Right atrium auricular region (tissue), 2 donors: ENCODE data around the gene CDH3. TPM values are rescaled to one million over a fixed set of nuclear protein-coding genes. Genes with fewer than 3 reads are reported as not detected.

Experiments used
- DNase-seq: peaks from one replicate; pipeline ENCODE4 v3.0.0-alpha.2; 2019; ENCODE audit warnings: low spot score
- H3K27ac ChIP-seq, 2 donors: fragments of 200-600 bp; sonication (generic); 1 replicate in 1 of 2; 2 replicates in 1 of 2; pipeline ENCODE4 v1.5.1; 2016 to 2019
- H3K27me3 ChIP-seq, 2 donors: fragments of 200-600 bp; sonication (generic); one replicate each; pipeline versions ENCODE4 v1.5.1 to v1.6.0; 2017 to 2019
- H3K36me3 ChIP-seq: fragments of 200-600 bp; sonication (generic); one replicate; pipeline ENCODE4 v1.5.1; 2016
- H3K4me1 ChIP-seq, 2 donors: fragments of 200-600 bp; sonication (generic); one replicate each; pipeline versions ENCODE4 v1.5.1 to v1.6.0; 2017 to 2019
- H3K4me3 ChIP-seq, 2 donors: fragments of 200-600 bp; sonication (generic); 1 replicate in 1 of 2; 2 replicates in 1 of 2; pipeline ENCODE4 v1.5.1; 2017 to 2019; ENCODE audit warnings: mild to moderate bottlenecking in 1 of 2, moderate library complexity in 1 of 2
- H3K9me3 ChIP-seq, 2 donors: fragments of 200-600 bp; sonication (generic); one replicate each; pipeline ENCODE4 v1.5.1; 2019
- total RNA-seq, 2 donors: library from RNA; depleted of rRNA; stranded (reverse); fragments of >200 nt; gene quantifications; one replicate each; pipeline ENCODE4 v1.1.0, GENCODE V29; 2016
- TF ChIP-seq, protein P1 (sequence below), 2 donors: fragments of 200-600 bp; sonication (generic); IDR thresholded peaks; one replicate each; pipeline ENCODE4 v1.5.1; 2019; ENCODE audit warnings: antibody characterized with exemption in 2 of 2

CDH3 gene
- total RNA-seq, 2 donors from 2014 or later: 1.7 to 3.5 TPM

DNA sequence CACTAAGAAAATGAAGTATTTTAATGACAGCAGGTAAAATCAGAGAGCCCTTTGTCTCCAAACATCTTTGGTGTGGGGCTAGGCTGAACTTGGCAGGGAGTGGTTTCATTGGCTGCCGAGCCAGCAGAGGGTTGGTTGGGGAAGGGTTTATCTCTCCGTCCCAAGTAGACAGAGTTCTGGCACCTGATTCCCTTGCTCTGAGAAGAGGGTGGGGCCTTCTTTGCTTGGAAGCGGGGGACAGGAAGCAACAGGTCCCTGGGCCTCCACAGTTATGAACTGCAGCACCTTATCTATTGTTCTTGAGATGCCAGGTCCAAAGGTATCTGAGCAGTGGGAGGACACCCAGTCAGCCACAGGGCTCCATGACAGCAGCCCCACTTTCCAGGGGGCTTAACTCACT, 79.7 kb downstream of the CDH3 start:
- TF ChIP-seq, protein P1, sequence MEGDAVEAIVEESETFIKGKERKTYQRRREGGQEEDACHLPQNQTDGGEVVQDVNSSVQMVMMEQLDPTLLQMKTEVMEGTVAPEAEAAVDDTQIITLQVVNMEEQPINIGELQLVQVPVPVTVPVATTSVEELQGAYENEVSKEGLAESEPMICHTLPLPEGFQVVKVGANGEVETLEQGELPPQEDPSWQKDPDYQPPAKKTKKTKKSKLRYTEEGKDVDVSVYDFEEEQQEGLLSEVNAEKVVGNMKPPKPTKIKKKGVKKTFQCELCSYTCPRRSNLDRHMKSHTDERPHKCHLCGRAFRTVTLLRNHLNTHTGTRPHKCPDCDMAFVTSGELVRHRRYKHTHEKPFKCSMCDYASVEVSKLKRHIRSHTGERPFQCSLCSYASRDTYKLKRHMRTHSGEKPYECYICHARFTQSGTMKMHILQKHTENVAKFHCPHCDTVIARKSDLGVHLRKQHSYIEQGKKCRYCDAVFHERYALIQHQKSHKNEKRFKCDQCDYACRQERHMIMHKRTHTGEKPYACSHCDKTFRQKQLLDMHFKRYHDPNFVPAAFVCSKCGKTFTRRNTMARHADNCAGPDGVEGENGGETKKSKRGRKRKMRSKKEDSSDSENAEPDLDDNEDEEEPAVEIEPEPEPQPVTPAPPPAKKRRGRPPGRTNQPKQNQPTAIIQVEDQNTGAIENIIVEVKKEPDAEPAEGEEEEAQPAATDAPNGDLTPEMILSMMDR (IDR thresholded peaks at IDR 0.05): no peak
- H3K4me3 ChIP-seq: no peak overlapping the region
- no peaks in the 10 kb centered on the region for H3K27me3 ChIP-seq
- H3K36me3 ChIP-seq: no peaks in the 10 kb centered on the region
- no peaks in the 10 kb centered on the region for H3K9me3 ChIP-seq
- H3K27ac ChIP-seq: no peak overlapping the region
- H3K4me1 ChIP-seq: no peaks in the 10 kb centered on the region
- DNase-seq: no peak

DNA sequence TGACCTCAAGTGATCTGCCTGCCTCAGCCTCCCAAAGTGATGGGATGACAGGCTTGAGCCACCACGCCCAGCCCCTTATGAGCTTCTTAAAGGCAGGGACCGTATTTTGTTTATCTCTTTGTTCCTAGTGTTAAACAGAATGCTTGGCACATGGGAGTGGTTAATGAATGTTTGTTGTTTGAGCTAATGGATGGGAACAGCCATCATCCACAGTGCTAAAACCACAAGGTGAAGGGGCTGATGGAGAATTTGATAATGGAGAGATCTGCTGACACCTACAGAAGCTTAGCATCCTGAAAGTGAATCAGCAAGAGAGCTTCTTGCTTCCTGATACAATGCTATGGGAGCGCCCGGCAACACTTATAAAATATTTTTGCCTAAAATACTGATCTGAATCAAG, 83.4 kb downstream of the CDH3 start:
- no peaks in the 10 kb centered on the region for H3K4me1 ChIP-seq
- H3K36me3 ChIP-seq: no peaks in the 10 kb centered on the region
- TF ChIP-seq, protein P1 (IDR thresholded peaks at IDR 0.05): no peak
- DNase-seq: no peak
- no peaks in the 10 kb centered on the region for H3K27me3 ChIP-seq
- no peak overlapping the region for H3K4me3 ChIP-seq
- no peaks in the 10 kb centered on the region for H3K9me3 ChIP-seq
- no peak overlapping the region for H3K27ac ChIP-seq

DNA sequence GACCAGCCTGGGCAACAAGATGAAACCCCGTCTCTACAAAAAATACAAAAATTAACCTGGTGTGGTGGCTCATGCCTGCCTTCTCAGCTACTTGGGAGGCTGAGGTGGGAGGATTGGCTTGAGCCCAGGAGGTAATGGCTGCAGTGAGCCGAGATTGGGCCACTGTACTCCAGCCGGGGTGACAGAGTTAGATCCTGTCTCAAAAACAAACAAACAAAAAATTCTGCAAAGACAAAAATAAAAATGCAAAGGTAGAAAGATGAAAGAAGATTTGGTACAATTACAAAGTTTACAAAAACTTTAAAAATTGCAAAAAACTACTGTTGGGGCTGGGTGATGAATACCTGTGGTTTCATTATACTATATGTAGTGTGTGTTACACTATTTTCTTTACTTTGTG, 86.5 kb downstream of the CDH3 start:
- Histone ChIP-seq H3K4me3 (no peak overlapping the region), H3K9me3 (no peaks in the 10 kb centered on the region), H3K27me3 (peaks cover 3% of the 10 kb centered on the region in 2 donors), H3K36me3 (no peaks in the 10 kb centered on the region), H3K4me1 (no peaks in the 10 kb centered on the region), H3K27ac (no peak overlapping the region)
- TF ChIP-seq, protein P1 (IDR thresholded peaks at IDR 0.05): no peak
- no peak for DNase-seq

DNA sequence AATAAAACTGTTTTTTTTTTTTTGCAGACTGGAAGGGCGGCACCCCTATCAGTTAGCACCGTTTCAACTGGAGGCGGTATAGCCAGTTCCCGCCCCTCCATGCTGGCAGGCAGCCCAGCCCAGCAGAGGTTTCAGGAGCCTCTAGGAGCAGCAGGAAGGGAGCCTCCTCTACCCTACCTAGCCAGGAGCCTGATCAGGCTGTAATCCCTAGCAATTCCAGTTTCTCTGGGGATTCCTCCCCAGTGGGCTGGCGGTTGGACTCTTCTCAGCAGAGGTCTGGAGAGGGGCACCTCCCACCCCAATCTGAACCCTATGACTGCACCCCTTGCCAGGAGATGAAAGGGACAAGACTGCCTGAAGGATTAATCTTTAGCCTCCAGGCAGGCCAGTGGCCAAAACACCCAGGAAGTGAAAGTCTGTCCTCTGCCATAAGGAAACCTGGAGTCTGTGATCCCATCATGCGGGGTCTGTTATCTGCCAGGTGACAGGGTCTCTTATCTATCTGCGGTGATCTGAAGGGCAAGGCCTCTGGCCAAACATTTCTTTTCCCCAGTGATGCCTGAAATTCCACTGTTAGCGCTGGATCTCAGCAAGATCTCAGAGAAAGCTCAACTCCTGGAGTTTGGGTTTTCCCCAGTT, 87.1 kb downstream of the CDH3 start:
- DNase-seq: no peak
- TF ChIP-seq, protein P1 (IDR thresholded peaks at IDR 0.05): no peak
- H3K4me3 ChIP-seq: no peak overlapping the region
- H3K36me3 ChIP-seq: no peaks in the 10 kb centered on the region
- H3K27me3 ChIP-seq: peaks cover 7 to 8% of the 10 kb centered on the region in 2 donors
- H3K27ac ChIP-seq: no peak overlapping the region
- peaks cover 0 to 3% of the 10 kb centered on the region in 2 donors for H3K4me1 ChIP-seq
- no peaks in the 10 kb centered on the region for H3K9me3 ChIP-seq

DNA sequence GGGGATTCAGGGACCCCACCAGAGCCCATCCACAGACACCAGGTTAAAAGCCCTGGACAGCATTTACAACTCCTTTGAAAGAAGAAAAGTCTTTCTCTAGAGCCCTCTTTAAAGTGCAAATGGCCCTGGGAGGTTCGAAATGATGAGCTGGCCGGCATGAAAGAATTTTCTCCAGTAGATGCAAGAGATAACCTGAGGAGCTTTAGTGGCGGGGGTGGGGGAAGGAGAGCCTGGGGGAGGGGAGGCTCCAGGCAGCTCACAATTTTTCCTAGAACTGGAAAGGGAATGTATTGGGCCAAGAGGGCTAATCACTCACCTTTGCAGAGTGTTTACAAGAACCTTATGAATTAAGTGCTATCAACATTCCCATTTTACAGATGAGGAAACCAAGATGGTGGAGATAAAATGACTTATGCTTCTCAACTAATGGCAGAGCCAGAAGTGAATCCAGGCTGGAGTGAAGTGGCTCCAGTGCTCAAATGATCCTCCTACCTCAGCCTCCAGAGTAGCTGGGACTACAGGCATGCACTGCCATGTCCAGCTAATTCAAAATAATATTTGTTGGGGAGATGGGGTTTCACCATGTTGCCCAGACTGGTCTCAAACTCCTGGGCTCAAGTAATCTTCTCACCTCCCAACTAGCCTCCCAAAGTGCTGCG, 87.8 kb downstream of the CDH3 start:
- peaks cover 0 to 10% of the 10 kb centered on the region in 2 donors for H3K4me1 ChIP-seq
- H3K27me3 ChIP-seq: peaks cover 12 to 15% of the 10 kb centered on the region in 2 donors
- DNase-seq: no peak
- H3K4me3 ChIP-seq: no peak overlapping the region
- TF ChIP-seq, protein P1 (IDR thresholded peaks at IDR 0.05): no peak
- H3K27ac ChIP-seq: no peak overlapping the region
- H3K36me3 ChIP-seq: no peaks in the 10 kb centered on the region
- no peaks in the 10 kb centered on the region for H3K9me3 ChIP-seq
